ENCODE data around the gene RPL31.
A peak's percentile ranks its signal among the peaks of the same experiment; 100 is the strongest.

The RPL31 gene

DNA sequence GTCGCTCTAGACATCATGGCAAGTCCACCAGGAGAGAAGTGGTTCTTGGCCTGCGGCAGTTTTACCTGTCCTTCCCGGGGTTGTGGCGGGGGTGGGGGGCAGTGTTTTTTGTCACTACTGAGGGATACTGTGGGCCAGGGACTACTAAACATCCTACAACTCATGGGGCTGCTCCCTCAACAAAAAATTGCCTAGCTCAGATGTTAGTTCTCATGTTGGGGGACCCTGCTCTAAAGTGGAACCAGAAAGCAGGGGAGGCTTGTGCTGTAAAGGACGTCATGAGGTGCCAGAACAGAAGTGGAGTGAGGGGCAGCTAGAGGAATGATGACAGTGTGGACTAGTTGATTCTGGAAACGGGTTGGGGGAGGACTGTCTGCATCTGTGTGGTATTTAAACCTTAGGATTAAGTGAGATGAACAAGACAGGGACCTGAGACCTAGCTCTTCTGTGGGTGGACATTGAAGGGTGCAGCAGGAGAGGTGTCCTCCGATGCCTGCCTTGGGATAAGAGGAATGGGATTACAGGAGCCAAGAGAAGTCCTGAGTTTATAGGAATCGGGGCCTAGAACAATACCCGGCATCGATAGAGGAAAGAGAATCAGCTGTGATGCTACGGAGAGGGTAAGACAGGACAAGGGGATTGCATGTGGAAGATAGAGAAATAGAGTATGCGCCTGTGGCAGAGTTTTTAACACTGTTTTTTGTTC, 2.7 kb downstream of the RPL31 start:
- H3K27ac Mint-ChIP-seq: peak overlapping the region; percentile 95
- peak overlapping the region; percentile 99 for H3K4me3 Mint-ChIP-seq
- no peak for DNase-seq
- no peak for TF ChIP-seq CTCF (IDR thresholded peaks at IDR 0.05)
- peaks cover 63% of the 10 kb centered on the region for H3K4me1 Mint-ChIP-seq
- H3K36me3 Mint-ChIP-seq (ENCODE audit: low read depth): peaks cover 72% of the 10 kb centered on the region
- peaks cover 15% of the 10 kb centered on the region for H3K9me3 Mint-ChIP-seq
- H3K27me3 Mint-ChIP-seq (ENCODE audit: low read depth, poor library complexity): no peaks in the 10 kb centered on the region

- Mint-ChIP-seq H3K27me3 (ENCODE audit: low read depth, poor library complexity) (no peaks in the 10 kb centered on the region), H3K4me1 (peaks cover 56% of the 10 kb centered on the region), H3K27ac (peak overlapping the region; percentile 39), H3K9me3 (peaks cover 9% of the 10 kb centered on the region), H3K4me3 (no peak overlapping the region), H3K36me3 (ENCODE audit: low read depth) (peaks cover 85% of the 10 kb centered on the region)
- no peak for TF ChIP-seq CTCF (IDR thresholded peaks at IDR 0.05)
- DNase-seq: no peak
Observed at GRCh38 chr2:101006065-101006715, 4.1 kb downstream of the RPL31 start.

DNA sequence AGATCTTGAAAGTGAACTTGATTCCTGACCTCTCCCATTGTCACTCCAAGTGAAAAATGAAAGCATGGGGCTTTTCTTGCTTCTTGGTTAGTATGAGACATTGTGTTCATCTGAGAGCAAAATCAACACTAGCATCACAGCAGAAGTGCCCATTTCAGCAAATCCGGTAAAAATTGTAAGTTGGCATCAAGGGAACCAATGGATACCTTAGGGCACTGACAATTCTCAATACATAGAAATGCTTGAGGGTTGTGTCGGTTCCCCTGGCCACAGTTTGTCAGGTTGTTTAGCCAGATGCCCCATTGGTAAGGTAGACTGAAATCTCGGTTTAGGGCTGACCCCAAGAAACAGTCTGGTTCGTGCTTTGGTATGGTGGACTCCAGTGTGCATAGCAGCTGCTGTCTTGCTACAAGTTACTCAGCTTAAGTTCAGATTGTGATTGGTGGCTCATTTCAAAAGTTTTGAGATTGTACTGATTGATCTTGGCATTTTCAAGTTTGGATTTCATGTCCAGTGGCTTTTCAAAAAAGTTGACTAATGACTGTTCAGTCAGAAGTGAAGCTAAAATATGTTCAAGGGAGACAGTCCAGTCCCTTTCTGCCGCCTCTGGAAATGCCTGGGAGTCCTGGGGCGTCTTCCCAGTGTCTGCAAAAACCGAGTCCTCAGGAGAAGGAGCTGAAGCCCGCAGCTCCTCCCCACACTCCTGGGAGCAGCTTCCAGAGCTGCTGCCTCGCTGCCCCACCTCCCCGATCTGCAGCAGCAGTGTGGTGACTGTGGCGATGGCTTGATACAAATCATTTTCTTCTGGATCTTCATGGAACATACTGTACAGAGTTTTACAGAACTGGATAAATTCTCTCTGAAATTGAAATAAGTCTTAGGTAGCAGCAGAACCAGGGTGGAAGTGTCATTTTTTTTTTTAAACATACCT, 5.6 kb downstream of the RPL31 start:
- peaks cover 48% of the 10 kb centered on the region for H3K4me1 Mint-ChIP-seq
- H3K9me3 Mint-ChIP-seq: peaks cover under 1% of the 10 kb centered on the region
- DNase-seq: no peak
- peaks cover 92% of the 10 kb centered on the region for H3K36me3 Mint-ChIP-seq (ENCODE audit: low read depth)
- peaks cover 2% of the 10 kb centered on the region for H3K27me3 Mint-ChIP-seq (ENCODE audit: low read depth, poor library complexity)
- no peak for TF ChIP-seq CTCF (IDR thresholded peaks at IDR 0.05)
- H3K4me3 Mint-ChIP-seq: no peak overlapping the region
- H3K27ac Mint-ChIP-seq: peak overlapping the region; percentile 80

GRCh38 chr2:101011152-101011551, 9.1 kb downstream of the RPL31 start:
- Mint-ChIP-seq H3K27me3 (ENCODE audit: low read depth, poor library complexity) (peaks cover 5% of the 10 kb centered on the region), H3K27ac (peak overlapping the region; percentile 96), H3K36me3 (ENCODE audit: low read depth) (peaks cover 98% of the 10 kb centered on the region), H3K9me3 (peaks cover 24% of the 10 kb centered on the region), H3K4me1 (peaks cover 14% of the 10 kb centered on the region), H3K4me3 (no peak overlapping the region)
- DNase-seq: no peak
- no peak for TF ChIP-seq CTCF (IDR thresholded peaks at IDR 0.05)

DNA sequence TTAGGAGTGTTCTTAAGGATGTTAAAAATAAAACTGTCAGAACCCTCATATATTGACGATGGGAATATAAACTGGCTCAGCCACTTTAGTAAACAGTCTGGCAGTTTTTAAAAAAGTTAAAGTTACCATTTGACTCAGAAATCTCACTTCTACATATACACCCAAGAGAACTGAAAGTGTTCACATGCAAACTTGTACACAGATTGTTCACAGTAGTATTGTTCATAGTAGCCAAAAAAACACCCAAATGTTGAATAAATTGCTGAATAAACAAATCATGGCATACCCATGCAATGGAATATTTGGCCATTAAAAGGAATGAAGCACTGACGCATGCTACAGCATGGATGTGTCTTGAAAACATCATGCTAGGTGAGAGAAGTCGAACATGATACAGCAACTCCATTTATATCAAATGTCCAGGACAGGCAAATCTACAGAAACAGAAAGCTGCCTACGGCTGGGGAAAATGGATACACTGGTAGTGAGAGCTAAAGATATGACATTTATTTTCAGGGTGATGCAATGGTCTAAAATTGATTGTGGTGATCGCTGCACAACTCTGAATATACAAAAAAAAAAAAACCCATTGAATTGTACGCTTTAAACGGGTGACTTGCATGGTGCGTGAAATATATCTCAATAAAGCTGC, 10.1 kb downstream of the RPL31 start:
- Mint-ChIP-seq H3K27ac (peak overlapping the region; percentile 96), H3K36me3 (ENCODE audit: low read depth) (peaks cover 94% of the 10 kb centered on the region)
- no peak for TF ChIP-seq CTCF (IDR thresholded peaks at IDR 0.05)

More for the DNA sequence above, 10.1 kb downstream of the RPL31 start:
- H3K4me3 Mint-ChIP-seq: no peak overlapping the region
- H3K27me3 Mint-ChIP-seq (ENCODE audit: low read depth, poor library complexity): peaks cover 5% of the 10 kb centered on the region
- DNase-seq: no peak
- H3K9me3 Mint-ChIP-seq: peaks cover 24% of the 10 kb centered on the region
- H3K4me1 Mint-ChIP-seq: peaks cover 12% of the 10 kb centered on the region
